OCI-LY3 (cell line): ENCODE measurements around the gene ATP5ME.

Experiments
- EZH2phosphoT487 ChIP-seq: fragments of 200-600 bp; shearing (Covaris generic); IDR thresholded peaks from 2 replicates; pipeline ENCODE4 v1.6.1; 2018; ENCODE audit warnings: antibody characterized with exemption, mixed run types, low read depth
- TF ChIP-seq, protein P1 (sequence below): fragments of 200-600, 300-600 bp; sonication (generic); IDR thresholded peaks from 2 replicates; pipeline ENCODE4 v1.5.1; 2014; ENCODE audit warnings: antibody characterized with exemption, low read length, low read depth

DNA sequence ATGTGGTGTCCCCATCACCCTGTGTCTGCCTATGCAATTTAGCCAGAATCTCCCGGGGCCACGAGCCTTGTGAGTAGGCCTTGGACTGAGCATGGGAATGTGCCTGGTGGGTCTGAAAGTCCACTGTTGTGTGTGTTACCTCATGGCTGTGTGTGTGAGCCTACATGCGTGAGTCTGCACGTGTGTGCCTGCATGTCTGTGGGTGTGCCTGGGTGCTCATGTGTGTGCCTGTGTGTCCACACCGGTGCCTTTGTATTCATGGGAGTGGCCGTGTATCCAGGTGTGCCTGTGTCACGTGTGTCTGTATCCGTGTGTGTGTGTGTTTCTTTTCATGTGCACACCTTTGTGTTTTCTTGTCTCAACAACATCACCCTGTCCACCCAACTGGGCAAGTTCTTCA lies 14.2 kb downstream of the ATP5ME start:
- TF ChIP-seq, protein P1, sequence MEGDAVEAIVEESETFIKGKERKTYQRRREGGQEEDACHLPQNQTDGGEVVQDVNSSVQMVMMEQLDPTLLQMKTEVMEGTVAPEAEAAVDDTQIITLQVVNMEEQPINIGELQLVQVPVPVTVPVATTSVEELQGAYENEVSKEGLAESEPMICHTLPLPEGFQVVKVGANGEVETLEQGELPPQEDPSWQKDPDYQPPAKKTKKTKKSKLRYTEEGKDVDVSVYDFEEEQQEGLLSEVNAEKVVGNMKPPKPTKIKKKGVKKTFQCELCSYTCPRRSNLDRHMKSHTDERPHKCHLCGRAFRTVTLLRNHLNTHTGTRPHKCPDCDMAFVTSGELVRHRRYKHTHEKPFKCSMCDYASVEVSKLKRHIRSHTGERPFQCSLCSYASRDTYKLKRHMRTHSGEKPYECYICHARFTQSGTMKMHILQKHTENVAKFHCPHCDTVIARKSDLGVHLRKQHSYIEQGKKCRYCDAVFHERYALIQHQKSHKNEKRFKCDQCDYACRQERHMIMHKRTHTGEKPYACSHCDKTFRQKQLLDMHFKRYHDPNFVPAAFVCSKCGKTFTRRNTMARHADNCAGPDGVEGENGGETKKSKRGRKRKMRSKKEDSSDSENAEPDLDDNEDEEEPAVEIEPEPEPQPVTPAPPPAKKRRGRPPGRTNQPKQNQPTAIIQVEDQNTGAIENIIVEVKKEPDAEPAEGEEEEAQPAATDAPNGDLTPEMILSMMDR, result no peak
- no peak for TF ChIP-seq EZH2phosphoT487
